Effector memory CD4-positive, alpha-beta T cell (primary cell): ENCODE measurements around the gene BLOC1S5.

Experiments
- DNase-seq, 3 donors: peaks; one replicate each; pipeline ENCODE4 v3.0.0-alpha.2; 2020
- H3K27ac ChIP-seq: 2 replicates; pipeline ENCODE4 v1.7.0; 2013; ENCODE audit warnings: mild to moderate bottlenecking, low read length, moderate library complexity; ENCODE audit not compliant: insufficient read depth, poor library complexity, severe bottlenecking
- H3K27me3 ChIP-seq: replicated peaks from 2 replicates; pipeline ENCODE4 v1.7.0; 2013; ENCODE audit warnings: mild to moderate bottlenecking, low read length; ENCODE audit not compliant: insufficient read depth, control insufficient read depth, poor library complexity, severe bottlenecking
- H3K36me3 ChIP-seq: 2 replicates; pipeline ENCODE4 v1.7.0; 2013; ENCODE audit warnings: mild to moderate bottlenecking, low read length, moderate library complexity; ENCODE audit not compliant: control insufficient read depth, insufficient read depth
- H3K4me1 ChIP-seq: 2 replicates; pipeline ENCODE4 v1.7.0; 2013; ENCODE audit warnings: low read length, mild to moderate bottlenecking; ENCODE audit not compliant: control insufficient read depth, insufficient read depth, poor library complexity, severe bottlenecking
- H3K4me3 ChIP-seq: 2 replicates; pipeline ENCODE4 v1.7.0; 2013; ENCODE audit warnings: low read length, low read depth, mild to moderate bottlenecking; ENCODE audit not compliant: insufficient read depth, poor library complexity, severe bottlenecking
- H3K9me3 ChIP-seq: 2 replicates; pipeline ENCODE4 v1.7.0; 2013; ENCODE audit warnings: mild to moderate bottlenecking, low read length, moderate library complexity; ENCODE audit not compliant: control insufficient read depth

BLOC1S5 gene

DNA sequence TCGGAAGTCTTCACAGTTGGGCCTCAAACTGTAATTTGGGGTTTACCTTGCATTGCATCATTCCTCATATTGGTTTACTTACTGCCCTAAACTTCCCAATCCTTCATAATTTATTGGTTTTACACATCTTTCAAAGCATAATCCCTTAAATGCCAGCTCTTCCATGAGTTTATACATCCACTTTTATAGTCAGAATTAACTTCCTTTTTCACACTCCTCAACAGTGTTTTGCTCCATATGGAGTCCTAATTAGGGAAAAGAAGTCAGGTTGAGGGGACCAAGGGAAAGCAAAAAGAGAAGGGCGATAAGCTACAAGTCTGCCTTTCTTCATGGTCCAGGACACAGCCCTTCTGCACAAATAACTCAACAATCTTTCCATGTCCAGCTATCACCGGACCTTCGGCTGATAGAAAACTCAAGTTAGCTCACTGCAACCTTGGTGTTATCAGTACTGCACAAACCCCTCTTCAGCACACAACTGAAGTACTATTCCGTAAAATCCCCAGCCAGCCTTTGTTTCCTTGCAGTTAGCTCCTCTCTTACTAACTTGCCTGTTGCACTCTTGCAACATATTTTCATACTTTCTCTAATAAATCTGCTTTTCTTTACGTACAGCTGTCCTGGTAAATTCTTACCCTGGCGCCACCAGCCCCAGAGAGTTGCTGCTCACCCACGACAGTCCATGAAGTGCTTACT, 36.1 kb upstream of the BLOC1S5 start:
- Histone ChIP-seq H3K36me3 (peaks cover 13% of the 10 kb centered on the region), H3K27me3 (no peaks in the 10 kb centered on the region), H3K9me3 (no peaks in the 10 kb centered on the region), H3K4me3 (no peak overlapping the region), H3K4me1 (peaks cover 8% of the 10 kb centered on the region), H3K27ac (no peak overlapping the region)
- DNase-seq = no peak

DNA sequence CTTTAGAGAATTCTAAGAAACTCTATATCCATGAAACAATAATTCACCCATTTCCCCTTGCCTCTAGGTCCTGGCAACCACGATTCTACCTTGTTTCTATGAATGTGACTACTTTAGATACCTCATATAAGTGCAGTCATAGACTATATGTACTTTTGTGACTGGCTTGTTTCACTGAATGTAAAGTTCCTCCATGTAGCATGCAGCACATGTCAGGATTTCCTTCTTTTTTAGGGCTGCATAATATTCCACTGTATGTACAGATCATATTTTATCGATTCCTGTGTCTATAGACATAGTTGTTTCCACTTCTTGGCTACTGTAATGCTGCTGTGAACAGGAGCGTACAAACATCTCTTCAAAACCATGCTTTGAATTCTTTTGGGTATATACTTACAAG, 26.5 kb upstream of the BLOC1S5 start:
- H3K27me3 ChIP-seq = no peaks in the 10 kb centered on the region
- no peak overlapping the region for H3K4me3 ChIP-seq
- DNase-seq = no peak
- no peak overlapping the region for H3K27ac ChIP-seq
- no peaks in the 10 kb centered on the region for H3K4me1 ChIP-seq
- H3K9me3 ChIP-seq = no peaks in the 10 kb centered on the region
- peaks cover 34% of the 10 kb centered on the region for H3K36me3 ChIP-seq

DNA sequence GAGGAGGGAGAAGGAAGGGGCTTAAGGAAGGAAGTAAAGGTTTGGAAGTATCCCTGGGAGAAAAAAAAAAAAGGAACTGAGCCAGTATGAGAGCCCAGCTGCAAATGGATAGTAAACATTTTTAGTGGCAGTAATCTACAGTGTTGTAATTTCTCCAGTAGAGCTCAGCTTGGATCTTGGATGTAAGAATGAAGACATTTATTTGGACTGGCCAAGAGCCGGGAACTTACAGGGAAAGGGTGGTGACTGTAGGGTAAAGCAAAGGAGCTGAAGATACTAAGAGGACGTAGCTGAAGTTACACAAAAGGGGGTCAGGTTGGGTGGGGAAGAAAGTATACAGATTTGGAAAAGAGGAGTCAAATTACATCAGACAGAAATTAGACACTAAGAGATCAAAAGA, 24.7 kb upstream of the BLOC1S5 start:
- Histone ChIP-seq H3K9me3 (no peaks in the 10 kb centered on the region), H3K36me3 (peaks cover 26% of the 10 kb centered on the region)

DNA sequence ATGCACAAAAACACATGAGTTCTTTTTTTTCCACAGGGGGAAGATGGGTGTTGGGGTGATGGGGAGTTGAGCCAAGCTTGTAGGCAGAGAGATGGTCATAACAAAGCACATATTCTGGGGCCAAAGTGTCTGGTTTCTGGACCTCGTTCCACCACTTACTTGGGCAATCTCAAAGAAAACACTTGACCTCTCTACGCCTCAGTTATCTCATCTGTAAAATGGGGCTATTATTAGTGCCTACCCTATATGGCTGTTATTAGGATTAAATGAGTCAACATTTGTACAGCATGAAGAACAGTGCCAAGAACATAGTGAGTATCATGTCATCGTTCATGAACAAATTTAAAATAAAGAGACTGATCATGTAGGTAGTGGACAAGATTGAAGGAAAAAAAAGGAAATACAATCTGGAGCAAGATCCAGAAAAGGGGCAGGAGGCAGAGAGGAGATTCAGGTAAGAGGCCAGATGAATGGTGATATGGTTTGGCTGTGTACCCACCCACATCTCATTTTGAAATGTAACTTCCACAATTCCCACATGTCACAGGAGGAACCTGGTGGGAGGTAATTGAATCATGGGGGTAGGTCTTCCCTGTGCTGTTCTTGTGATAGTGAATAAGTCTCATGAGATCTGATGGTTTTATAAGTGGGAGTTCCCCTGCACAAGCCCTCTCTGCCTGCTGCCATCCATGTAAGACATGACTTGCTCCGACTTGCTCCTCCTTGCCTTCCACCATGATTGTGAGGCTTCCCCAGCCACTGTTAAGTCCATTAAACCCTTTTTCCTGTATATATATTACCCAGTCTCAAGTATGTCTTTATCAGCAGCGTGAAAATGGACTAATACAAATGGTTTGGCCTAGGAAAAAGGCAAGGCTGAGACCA, 23.9 kb upstream of the BLOC1S5 start:
- H3K36me3 ChIP-seq = peaks cover 26% of the 10 kb centered on the region
- H3K27ac ChIP-seq = no peak overlapping the region
- no peaks in the 10 kb centered on the region for H3K27me3 ChIP-seq
- H3K4me3 ChIP-seq = no peak overlapping the region
- no peak for DNase-seq
- no peaks in the 10 kb centered on the region for H3K9me3 ChIP-seq
- H3K4me1 ChIP-seq = no peaks in the 10 kb centered on the region

More for the DNA sequence above, 24.7 kb upstream of the BLOC1S5 start:
- H3K4me3 ChIP-seq = no peak overlapping the region
- H3K4me1 ChIP-seq = no peaks in the 10 kb centered on the region
- no peak for DNase-seq
- H3K27ac ChIP-seq = no peak overlapping the region
- no peaks in the 10 kb centered on the region for H3K27me3 ChIP-seq

DNA sequence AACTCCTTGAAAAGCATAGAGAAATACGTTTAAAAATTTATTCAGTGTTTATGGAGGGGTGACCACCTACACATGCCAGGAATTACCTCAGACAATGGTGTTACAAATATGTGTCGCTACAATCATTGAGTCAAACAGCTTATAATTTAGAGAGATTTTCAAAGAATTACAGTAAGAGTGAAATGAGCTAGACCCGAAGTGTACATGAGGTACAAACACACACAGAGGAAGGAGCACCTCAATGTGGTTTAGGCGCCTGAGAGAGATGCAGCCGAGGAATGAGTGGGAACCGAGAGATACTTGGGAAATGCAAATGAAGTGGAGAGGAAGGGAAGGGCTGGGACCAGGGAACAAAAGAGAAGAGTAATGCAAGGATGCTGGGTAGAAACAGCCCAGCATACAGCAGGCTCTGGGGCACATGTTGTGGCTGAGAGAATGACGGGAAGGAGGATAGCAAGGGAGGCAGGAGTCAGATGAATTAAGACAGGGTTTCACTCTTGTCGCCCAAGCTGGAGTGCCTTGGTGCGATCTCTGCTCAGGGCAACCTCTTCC, 22.6 kb upstream of the BLOC1S5 start:
- no peak for DNase-seq
- H3K4me3 ChIP-seq = no peak overlapping the region
- no peaks in the 10 kb centered on the region for H3K27me3 ChIP-seq
- H3K9me3 ChIP-seq = no peaks in the 10 kb centered on the region
- H3K36me3 ChIP-seq = peaks cover 24% of the 10 kb centered on the region
- H3K4me1 ChIP-seq = no peaks in the 10 kb centered on the region
- no peak overlapping the region for H3K27ac ChIP-seq

DNA sequence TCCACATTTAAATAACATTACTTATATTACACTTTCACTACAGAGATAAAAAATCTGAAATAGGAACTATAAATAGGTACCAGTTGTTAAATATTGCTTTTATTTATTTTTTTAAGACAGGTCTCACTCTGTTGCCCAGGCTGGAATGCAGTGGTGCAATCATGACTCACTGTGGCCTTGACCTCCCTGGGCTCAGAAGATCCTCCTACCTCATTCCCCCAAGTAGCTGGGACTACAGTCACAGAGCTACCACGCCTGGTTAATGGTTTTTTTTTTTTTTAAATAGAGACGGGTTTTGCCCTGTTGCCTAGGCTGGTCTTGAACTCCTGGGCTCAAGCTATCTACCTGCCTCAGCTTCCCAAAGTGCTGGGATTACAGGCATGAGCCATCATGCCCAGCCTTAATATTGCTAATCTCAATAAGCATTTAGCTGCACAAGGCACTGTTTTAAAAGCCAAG, 20.9 kb upstream of the BLOC1S5 start:
- H3K27me3 ChIP-seq = no peaks in the 10 kb centered on the region
- no peak overlapping the region for H3K27ac ChIP-seq
- no peak for DNase-seq
- H3K4me1 ChIP-seq = no peaks in the 10 kb centered on the region
- peaks cover 14% of the 10 kb centered on the region for H3K36me3 ChIP-seq
- no peaks in the 10 kb centered on the region for H3K9me3 ChIP-seq
- no peak overlapping the region for H3K4me3 ChIP-seq

DNA sequence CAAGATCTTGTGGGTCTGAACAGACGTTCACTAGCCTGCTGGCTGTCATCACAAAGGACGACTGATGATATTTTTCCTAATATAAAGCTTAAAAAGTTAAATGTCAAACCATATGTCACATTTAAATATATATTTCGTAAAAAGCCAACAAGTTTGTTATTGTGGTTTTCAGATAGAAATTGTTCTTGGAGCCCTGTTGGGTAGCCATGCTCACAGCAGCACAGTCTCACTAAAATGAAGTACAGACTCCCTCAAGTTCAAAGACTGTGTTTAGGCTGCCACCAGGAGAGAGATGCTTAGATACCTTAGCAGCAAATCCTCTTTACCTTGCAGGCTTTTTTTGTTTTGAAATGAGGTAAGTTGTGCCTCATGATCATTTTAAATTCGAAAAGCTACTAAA, 20.4 kb upstream of the BLOC1S5 start:
- no peaks in the 10 kb centered on the region for H3K4me1 ChIP-seq
- no peak for DNase-seq

DNA sequence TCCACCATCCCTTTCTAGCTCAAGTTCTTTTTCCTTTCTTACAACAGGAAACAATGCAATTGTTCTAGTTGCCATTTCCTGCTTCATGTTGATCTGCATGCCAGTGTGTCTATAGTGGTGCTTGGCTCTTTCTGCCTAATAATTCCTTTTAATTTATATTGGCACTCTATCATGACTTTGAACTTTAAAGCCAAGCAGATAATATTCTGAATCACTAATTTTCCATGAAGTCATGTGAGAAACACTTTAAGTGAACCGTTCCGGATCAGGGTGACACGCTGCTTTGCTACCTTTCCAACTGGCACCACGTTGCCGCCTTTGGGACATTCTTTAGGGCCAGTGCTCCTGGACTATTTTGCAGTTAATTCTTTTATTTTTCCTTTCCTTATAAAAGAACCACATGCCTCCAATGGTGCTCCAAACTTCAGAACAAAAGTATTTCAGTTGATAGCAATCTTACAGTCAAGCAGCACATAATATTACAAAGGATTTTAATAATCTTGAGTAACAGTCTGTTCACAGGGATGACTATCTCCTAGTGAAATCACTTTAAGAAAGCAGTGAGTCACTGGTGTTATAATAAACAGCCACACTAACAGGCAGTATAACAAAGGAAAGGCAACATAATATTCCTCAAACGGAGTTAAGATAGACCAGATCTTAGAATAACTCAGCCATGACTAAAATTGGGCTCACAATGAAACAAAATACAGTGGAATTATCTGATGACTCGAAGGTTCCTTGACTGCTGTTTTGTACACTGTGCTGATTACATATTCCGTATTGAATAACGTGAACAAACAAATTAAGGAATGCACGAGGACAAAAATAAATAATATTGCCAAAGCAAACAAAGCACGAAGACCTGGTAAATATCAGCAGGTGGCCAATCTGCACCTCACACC, 19.0 kb upstream of the BLOC1S5 start:
- DNase-seq = no peak
- H3K27me3 ChIP-seq = no peaks in the 10 kb centered on the region
- no peaks in the 10 kb centered on the region for H3K36me3 ChIP-seq
- no peak overlapping the region for H3K4me3 ChIP-seq
- H3K9me3 ChIP-seq = no peaks in the 10 kb centered on the region
- no peak overlapping the region for H3K27ac ChIP-seq
- no peaks in the 10 kb centered on the region for H3K4me1 ChIP-seq

More for the DNA sequence above, 20.4 kb upstream of the BLOC1S5 start:
- no peaks in the 10 kb centered on the region for H3K27me3 ChIP-seq
- H3K9me3 ChIP-seq = no peaks in the 10 kb centered on the region
- H3K27ac ChIP-seq = no peak overlapping the region
- H3K36me3 ChIP-seq = peaks cover 12% of the 10 kb centered on the region
- H3K4me3 ChIP-seq = no peak overlapping the region

DNA sequence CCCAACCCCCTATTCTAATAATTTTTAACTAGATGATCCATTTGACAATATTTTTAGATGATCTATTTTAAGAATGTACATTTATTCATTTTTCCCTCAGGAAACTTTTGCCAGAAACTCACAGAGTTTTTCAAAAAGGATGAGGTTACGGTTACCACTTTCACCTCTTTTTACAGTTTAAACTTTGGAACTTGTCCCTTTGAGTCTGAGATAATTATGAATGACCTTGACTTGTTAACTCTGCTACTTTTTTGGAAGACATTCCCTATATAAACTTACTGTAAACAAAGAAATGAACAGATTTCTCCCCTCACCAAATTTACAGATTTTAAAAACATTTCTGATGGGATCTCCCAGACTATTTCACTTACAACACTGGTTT, 18.4 kb upstream of the BLOC1S5 start:
- H3K27ac ChIP-seq = no peak overlapping the region
- DNase-seq = no peak
- H3K36me3 ChIP-seq = no peaks in the 10 kb centered on the region
- no peak overlapping the region for H3K4me3 ChIP-seq
- H3K27me3 ChIP-seq = no peaks in the 10 kb centered on the region
- no peaks in the 10 kb centered on the region for H3K9me3 ChIP-seq
- H3K4me1 ChIP-seq = no peaks in the 10 kb centered on the region
